ENCODE data around the gene SCARB1.

GRCh38 chr12:124884587-124885438 lies 21.1 kb upstream of the SCARB1 start:
- TF ChIP-seq CTCF (IDR thresholded peaks at IDR 0.05) (no peak), POLR2A (IDR thresholded peaks at IDR 0.05) (no peak)

All from tibial nerve (tissue), 3 donors.